ENCODE measurements around the gene KRTAP10-11. TPM values are rescaled to one million over a fixed set of nuclear protein-coding genes. Genes with fewer than 3 reads are reported as not detected.
A peak's percentile ranks its signal among the peaks of the same experiment; 100 is the strongest.
"Not testable (repeated sequence)": the region's sequence is repeated elsewhere in the genome, so short reads cannot be mapped to it uniquely, and the experiment has no call there.

The KRTAP10-11 gene
- total RNA-seq, 2 donors from 2014 or later = not detected

DNA sequence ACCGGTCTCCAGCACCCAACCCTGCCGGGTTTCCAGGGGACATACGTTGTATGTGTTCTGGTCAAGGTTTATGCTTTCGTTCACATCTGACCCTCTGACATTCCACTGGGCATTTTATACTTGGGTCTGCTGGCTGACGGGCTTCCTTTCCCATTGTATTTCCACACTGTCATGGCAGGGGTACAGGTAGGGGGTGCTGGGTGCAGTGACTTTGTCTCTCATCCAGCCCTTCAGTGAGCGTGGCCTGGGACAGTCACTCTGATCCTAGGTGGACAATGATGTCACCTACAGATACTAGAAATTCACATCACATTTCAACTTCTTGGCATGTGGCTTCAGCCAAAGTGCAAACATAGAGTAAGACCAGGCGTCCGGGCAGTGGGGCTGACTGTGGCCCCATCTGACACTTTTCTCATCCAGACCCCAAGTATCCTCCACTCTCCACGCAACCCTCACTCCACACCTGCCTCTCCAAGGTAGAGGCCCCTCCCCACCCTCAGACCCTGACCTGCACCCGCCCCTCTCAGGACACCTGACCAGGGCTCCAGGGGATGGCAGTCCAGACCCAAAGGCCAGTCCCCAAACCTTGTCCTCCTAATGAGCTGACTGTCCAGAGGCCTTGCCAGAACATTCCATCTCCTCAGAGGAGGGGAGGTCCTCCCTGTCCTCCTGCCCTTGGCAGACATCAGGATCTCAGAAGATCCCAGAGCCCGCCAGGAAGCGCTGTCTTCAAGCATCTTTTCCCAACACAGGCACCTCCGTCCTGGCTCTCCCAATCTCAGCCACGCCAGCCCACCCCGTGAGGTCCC is 9.8 kb upstream of the KRTAP10-11 start:
- intact Hi-C loops (cut with DNase I, micrococcal nuclease) = no loop called here
- ATAC-seq = no peak

DNA sequence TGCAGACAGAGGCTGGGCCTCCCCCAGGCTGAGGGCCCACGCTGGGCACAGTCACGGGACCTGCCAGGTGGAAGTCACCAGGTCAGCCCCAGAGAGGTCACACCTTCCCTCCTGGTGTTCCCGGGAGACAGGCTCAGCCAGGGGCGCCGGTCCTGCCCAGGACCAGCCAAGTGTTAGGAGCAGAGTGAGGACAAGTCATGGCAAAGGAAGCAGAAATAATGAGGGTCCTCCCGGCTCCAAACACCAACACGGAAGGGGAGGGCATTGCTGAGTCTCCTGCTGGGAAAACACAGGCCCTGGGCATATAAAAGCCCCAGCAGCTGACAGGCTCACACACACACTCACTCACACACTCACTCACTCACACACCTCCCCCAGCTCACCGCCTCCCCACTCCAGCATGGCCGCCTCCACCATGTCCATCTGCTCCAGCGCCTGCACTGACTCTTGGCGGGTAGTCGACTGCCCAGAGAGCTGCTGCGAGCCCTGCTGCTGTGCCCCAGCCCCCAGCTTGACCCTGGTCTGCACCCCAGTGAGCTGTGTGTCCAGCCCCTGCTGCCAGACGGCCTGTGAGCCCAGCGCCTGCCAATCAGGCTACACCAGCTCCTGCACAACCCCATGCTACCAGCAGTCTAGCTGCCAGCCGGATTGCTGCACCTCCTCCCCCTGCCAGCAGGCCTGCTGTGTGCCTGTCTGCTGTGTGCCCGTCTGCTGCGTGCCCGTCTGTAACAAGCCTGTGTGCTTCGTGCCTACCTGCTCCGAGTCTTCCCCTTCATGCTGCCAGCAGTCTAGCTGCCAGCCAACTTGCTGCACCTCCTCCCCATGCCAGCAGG is 9.0 kb upstream of the KRTAP10-11 start, which contains the start of gene KRTAP10-10:
TSS of gene KRTAP10-10 (plus strand) at position 339 of the 833 bp plus-strand sequence. CDS start at position 401, 62 bp downstream.
- no peak for DNase-seq
- ATAC-seq = no peak
- intact Hi-C loops (cut with DNase I, micrococcal nuclease) = no loop called here

More for the DNA sequence above, 9.8 kb upstream of the KRTAP10-11 start:
- DNase-seq = no peak

DNA sequence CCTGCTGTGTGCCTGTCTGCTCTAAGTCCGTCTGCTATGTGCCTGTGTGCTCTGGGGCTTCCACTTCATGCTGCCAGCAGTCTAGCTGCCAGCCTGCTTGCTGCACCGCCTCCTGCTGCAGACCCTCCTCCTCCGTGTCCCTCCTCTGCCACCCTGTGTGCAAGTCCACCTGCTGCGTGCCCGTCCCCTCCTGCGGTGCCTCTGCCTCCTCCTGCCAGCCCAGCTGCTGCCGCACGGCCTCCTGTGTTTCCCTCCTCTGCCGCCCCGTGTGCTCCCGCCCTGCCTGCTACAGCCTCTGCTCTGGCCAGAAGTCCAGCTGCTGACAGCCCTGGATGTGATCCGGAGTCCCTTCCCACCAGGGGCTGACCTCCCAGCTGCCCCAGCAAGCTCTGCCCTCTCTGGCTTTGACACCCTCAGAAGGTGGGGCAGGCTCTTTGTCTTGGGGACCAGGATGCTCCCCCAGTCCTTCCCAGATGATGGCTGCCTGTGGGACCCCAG is 8.3 kb upstream of the KRTAP10-11 start:
- DNase-seq; intact Hi-C loops (cut with DNase I, micrococcal nuclease); ATAC-seq: not testable (repeated sequence)

DNA sequence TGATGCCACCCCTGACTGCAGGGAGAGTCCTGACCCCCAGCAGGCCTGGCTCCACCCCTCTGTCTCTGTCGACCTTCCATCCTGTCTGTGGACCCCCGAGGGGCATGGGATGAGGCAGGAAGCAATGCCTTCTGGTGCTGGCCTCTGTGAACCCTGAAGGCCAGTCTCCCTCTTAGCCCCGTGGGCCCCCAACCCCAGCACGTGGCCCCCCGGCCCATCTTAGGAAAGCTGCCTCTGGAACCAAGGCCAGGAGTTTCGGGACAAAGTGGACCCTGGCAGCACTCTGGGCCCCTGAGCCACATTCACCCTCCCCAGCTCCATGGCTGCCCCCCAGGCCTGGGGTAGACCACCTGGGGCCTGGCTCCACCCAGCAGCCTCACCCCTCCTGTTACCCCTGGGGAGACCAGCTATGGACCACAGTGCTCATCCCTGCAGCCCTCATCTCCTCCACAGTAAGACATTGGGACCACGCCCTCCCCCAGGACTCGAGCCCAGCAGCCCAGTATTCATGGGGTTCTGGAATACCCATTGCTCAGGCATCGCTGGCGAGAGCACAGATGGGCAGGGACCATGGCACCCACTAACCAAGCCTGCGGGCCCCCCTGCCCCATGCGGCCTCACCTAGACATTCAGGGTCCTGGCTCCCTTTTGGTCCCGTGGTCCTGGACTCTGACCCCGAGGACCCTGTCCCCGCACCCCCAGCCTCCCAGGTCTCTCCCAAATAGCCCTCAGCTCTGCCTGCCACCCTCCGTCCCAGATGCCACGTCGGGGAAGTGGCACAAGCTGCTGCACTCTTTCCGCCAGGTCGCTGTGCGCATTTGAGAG is 7.5 kb upstream of the KRTAP10-11 start:
- DNase-seq; intact Hi-C loops (cut with DNase I, micrococcal nuclease); ATAC-seq: not testable (repeated sequence)

DNA sequence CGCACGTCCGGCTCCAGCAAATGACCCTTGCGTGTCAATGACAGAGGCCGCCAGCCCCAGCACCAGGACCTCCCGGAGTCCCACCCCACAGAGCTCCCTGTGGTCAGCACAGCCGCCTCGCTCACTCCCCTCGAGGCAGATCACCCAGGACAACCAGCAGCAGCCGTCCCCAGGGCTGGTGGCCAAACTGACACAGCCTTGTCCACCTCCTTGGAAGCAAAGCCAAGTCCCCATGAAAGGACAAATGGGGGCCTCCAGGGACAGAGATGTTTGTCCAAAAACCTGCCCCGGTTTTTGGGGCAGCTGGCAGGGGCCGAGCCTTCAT is 6.9 kb upstream of the KRTAP10-11 start:
- ATAC-seq (no peak), DNase-seq (no peak)
- intact Hi-C loops (cut with DNase I, micrococcal nuclease) = no loop called here

DNA sequence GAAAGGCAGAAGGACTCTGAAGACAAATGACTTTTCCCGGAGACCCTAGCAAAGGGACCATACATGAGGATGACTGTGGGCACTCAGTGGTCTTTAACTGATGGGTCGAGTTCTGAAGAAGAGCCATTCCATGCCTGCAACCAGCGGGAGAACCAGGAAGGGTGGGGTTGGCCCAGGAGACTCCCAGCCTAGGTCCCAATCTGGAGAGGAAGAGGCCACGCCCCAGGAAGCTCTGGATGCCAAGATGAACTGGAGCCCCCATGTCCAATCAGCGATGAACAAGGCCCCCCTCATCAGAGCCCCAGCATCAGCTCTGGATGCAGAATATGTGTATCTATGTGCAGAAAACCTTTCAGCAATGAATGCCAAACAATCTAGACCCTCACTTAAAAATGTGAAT is 5.5 kb upstream of the KRTAP10-11 start:
- ATAC-seq = no peak
- no peak for DNase-seq
- intact Hi-C loops (cut with DNase I, micrococcal nuclease) = no loop called here

DNA sequence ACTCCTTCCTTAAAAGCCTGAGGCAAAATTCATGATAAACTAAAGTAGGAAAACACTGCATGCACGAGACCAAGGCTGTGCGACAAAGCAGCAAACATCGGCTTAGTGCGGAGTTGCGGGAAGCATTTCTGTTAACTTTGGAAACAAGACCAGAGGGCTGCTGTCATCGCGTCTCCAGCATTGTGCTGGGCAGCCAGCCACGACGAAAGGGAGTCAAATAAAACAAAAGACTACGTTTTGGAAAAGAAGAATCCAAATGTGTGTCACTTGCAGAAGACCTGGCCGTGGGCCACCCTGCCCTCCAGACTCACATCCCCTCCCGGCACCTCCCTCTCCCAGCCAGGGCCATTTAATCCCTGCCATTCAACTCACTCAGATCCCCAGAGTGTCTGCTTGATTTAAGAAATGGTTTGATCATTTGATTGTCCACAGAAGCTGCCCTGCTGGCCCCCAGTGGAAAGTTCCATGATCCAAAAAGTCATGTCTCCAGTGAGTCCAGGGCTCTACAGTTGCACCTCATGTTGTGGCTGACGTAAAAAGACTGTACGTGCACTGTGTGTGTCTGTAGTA is 2.4 kb upstream of the KRTAP10-11 start:
- ATAC-seq (no peak), DNase-seq (no peak)
- intact Hi-C loops (cut with DNase I, micrococcal nuclease) = no loop called here

DNA sequence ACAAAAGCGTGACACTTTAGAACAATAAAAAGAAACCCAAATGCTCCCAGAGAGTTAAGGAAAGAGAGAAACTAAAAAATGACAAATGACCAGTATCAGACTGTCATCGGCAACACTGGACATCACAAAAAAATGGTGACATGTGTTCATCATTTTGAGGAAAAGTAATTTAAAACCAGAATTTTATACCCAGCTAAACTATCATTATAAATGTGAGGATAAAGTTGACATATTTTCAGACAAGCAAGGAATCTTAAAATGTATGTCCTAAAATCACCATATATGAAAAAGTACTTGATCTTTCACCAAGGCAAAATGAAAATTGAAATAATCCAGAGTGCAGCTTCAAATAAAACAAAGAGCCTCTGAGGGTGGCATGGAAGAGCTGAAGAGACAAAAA is 1.3 kb upstream of the KRTAP10-11 start:
- no peak for DNase-seq
- intact Hi-C loops (cut with DNase I, micrococcal nuclease) = no loop called here
- no peak for ATAC-seq

DNA sequence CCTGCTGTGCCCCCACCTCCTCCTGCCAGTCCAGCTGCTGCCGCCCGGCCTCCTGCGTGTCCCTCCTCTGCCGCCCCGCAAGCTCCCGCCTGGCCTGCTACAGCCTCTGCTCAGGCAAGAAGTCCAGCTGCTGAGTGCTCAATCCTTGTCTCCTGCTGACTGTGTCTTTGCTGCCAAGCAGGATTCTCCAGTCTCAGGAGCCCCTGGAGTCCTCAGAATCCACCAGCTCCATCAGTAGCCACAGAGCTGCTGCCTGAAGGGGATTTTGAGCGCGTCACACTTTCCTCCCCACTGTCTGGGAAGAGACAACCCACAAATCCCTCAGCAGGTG is 973 bp downstream of the KRTAP10-11 start:
- intact Hi-C loops (cut with DNase I, micrococcal nuclease) = no loop called here
- DNase-seq = no peak
- ATAC-seq = no peak

DNA sequence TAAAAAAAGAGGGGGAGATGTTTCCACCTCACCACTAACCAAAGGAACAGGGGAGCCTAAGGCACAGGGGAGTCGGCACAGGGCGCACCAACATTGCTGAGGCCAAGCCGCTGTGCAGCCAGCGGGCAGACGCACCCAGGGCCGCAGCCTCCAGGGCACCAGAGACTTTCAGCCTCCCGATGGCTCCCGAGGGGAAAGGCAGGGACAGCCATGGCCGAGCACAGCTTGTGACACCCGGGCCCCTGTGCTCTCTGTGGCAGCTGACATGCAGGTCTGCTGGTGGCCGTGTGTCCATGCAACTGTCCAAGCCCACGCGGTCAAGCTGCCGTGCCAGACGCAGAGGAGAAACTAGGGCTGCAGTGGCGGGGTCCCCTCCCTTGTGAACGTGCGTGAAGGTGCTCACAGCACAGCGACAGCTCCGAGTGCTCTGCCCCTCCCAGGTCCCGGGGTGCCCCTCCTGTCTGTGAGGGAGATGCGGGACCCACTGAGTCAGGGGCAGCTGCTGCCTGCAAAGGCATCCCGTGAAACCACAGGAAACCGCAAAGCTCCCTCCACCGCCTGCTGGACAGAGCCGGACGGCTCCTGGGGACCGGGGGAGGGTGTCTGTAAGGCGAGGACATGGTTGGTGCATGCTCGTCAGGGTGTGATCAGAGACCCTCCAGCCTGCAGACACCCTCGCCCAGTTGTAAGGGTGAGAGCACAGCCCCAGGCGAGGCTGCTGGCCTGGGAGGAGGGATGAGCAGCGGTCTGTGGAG is 2.5 kb downstream of the KRTAP10-11 start:
- no peak for ATAC-seq
- no peak for DNase-seq

DNA sequence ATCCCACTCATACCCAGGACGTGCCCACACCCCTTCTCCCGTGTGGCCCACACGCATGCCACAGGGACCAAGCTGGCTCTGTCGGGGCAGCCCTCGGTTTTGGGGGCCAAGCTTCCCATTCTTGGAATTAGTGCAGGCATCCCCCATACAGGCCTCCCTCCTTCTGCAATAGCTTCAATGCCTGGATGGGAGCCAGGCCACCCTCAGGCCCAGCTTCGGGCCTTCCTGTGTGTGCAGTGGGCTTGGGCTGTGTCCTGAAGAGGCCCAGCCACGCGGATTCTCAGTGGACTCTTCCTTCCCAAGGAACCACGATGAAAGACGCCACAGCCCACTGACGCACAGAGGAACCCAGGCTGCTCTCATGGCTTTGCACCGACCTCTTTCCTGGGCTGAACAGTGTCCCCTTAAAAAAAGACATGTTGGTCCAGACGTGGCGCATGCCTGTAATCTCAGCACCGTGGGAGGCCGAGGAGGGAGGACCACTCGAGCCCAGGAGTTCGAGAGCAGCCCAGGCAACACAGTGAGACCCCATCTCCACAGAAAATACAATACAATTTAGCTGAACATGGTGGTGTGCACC is 3.4 kb downstream of the KRTAP10-11 start:
- intact Hi-C loops (cut with DNase I, micrococcal nuclease) = no loop called here
- DNase-seq (no peak), ATAC-seq (no peak)

More for the DNA sequence above, 2.5 kb downstream of the KRTAP10-11 start:
- intact Hi-C loops (cut with DNase I, micrococcal nuclease) = no loop called here

DNA sequence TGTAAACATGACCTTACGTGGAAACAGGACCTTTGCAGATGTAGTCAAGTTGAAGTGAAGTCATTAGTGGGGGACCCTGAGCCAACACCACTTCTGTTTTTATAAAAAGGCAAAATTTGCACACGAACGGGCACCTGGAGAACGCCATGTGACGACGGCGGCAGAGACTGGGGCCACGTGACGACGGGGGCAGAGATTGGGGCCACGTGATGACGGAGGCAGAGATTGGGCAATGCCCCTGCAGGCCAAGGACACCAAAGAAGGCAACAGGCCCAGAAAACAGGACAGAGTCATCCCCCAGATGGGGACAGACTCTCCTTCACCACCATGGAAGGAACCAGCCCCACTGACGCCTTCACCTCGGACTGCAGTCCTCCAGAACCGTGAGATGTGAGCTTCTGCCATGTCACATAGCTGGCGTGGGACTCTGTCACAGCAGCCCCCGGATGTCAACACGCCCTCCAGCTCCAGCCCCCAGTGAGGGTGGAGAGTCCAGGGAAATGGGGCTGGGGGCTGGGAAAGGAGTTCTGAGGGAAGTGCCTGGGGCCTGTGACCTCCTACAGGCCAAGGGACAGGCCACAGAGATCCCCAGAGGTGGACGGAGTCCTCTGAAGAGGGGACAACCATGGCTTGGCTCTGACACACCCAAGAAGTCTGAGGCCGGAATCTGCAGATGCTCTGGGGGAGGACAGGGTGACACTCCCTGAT is 4.2 kb downstream of the KRTAP10-11 start:
- DNase-seq = no peak
- intact Hi-C loops (cut with DNase I, micrococcal nuclease) = no loop called here
- no peak for ATAC-seq

DNA sequence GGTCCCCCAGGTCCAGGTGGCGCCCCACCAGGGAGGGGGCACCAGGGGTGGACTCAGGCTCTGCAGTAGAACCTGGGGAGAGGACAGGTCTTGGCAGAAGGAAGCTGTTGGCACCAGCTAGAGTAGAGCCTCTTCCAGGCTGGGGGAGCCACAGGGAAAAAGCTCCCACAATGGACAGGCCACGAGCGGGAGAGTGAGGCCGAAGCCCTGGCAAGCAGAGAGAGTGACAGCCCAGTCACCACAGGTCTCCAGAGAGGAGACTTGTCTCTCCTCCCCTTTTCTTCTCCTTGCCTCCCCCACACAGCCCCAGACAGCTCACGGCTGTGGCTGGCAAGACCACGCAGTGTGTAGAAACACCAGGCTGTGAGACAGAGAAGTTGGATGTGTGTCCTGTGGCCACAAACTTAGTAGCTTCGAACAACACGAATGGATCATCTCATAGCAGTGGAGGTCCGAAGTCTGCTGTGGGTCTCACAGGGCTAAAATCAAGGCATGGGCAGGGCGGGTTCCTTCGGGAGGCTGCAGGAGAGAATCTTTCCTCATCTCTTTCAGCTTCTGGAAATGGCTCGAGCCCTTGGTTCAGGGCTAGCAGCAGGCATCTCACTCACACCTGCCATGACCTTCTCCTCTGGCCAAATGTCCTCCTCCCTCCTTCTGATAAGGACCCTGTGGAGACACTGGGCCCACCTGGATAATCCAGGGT is 4.9 kb downstream of the KRTAP10-11 start:
- intact Hi-C loops (cut with DNase I, micrococcal nuclease) = no loop called here
- ATAC-seq (no peak), DNase-seq (no peak)

DNA sequence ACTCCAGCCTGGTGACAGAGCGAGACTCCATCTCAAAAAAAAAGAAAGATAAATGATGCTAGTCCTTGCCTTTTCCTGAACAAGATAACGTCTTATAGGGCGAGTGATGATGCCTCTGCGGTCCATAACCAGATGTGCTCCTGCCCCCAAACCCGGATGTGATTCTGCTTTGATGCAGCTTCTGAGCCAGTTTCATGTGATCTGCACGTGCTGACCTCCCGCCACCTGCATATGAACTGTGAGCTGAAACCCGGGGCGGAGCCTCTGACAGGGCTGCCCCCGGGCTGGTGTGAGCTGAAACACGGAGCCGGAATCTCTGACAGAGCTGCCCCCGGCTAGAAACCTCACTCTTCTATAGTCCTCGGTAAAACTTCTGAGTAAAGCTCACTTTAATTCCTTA is 6.9 kb downstream of the KRTAP10-11 start:
- DNase-seq (no peak), ATAC-seq (no peak)
- intact Hi-C loops (cut with DNase I, micrococcal nuclease) = no loop called here

DNA sequence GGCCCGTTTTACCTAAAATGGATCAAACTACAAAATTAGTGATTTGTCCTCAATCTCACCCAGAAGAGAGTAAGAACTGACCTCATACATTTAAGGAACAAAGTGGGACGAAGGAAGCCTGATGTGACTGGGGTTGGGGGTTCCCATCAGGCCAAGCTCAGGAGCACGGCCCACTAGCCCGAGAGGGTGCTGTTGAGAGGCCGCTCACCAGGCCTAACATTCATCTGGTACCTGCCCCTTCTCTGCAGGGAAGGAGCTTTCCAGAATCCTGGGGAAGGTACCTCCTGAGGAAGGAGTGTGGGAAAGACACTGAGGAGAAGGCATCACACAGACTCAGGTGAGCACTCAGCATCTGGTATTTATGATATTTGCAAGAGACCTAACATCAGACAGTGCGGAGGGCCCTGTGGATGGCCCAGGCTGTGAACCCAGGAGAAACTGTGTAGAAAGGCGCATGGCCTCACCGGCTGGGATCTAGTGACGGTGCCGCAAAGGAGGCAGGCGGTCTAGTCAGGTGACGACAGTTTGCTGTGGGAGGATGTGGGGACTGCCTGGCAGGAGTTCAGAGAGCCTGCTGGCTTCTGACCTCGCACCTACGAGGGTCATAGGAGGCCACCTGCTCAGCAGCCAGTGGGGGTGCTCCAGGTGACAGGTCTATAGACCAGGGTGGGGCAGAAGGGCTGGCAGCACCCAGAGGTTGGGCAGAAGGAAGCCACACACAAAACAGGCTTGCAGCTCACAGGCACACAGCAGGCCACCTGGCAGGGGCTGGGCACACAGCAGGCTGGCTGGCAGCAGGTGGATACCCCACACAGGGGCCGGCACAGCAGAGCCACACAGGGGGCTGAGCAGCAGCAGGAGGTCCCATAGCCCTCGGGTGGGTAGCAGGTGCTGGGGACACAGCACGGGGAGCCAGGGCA is 7.7 kb downstream of the KRTAP10-11 start:
- no peak for ATAC-seq
- peak in 1 of 2 donors; percentile 18 for DNase-seq
- intact Hi-C loops (cut with DNase I, micrococcal nuclease) = no loop called here

Data from left colon (tissue), 2 donors.